B cell (primary cell): ENCODE measurements around the gene TCERG1L. TPM values are rescaled to one million over a fixed set of nuclear protein-coding genes. Genes with fewer than 3 reads are reported as not detected.

ENCODE experiments used
- ATAC-seq: fragments of 200-7000 bp; cut with Tn5 transposase; one replicate; pipeline ENCODE4 v1.10.0; 2021; ENCODE audit warnings: low read depth, mild to moderate bottlenecking, moderate number of reproducible peaks, moderate library complexity
- CTCF ChIA-PET: fragments of 350-600 bp; sonication (Branson Sonifier 250); formaldehyde crosslinking; loops from one replicate; lab custom pipeline; 2021; ENCODE audit warnings: antibody characterized with exemption, inconsistent platforms; lab: Charles Lee
- POLR2A ChIA-PET: fragments of 350-600 bp; sonication (Branson Sonifier 250); formaldehyde crosslinking; loops from one replicate; lab custom pipeline; 2021; ENCODE audit warnings: antibody characterized with exemption; lab: Charles Lee
- DNase-seq: peaks from one replicate; pipeline ENCODE4 v3.0.0; 2013
- H2AFZ ChIP-seq: 2 replicates; pipeline ENCODE4 v1.6.1; 2012; ENCODE audit warnings: mild to moderate bottlenecking, low read depth, low read length; ENCODE audit not compliant: insufficient read depth, poor library complexity, severe bottlenecking
- H3K27ac ChIP-seq, 2 donors: 1 replicate in 1 of 2; 2 replicates in 1 of 2; pipeline ENCODE4 v1.5.1; 2012 to 2013; ENCODE audit warnings: low read length in 2 of 2, mild to moderate bottlenecking in 2 of 2, moderate library complexity in 1 of 2
- H3K27me3 ChIP-seq, 4 experiments: fragments of 200-600 bp in 1 of 4; sonication (generic) in 1 of 4; replicated peaks in 1 of 4; 1 replicate in 2 of 4; 2 replicates in 2 of 4; pipeline versions ENCODE4 v1.6.1 to v1.7.0; 2013 to 2016; ENCODE audit warnings: low read length in 3 of 4, mild to moderate bottlenecking in 2 of 4, mixed read lengths in 1 of 4, moderate library complexity in 1 of 4; ENCODE audit not compliant: insufficient read depth in 4 of 4, control insufficient read depth in 3 of 4; ENCODE audit errors: control extremely low read depth in 1 of 4
- H3K36me3 ChIP-seq, 2 experiments: replicated peaks in 1 of 2; 1 replicate in 1 of 2; 2 replicates in 1 of 2; pipeline versions ENCODE4 v1.6.1 to v1.7.1; 2013; ENCODE audit warnings: low read length in 1 of 2; ENCODE audit not compliant: insufficient read depth in 2 of 2, control insufficient read depth in 1 of 2; ENCODE audit errors: control extremely low read depth in 1 of 2, extremely low read depth in 1 of 2
- H3K4me1 ChIP-seq, 2 donors: fragments of 200-600 bp in 1 of 2; sonication (generic) in 1 of 2; 1 replicate in 1 of 2; 2 replicates in 1 of 2; pipeline versions ENCODE4 v1.5.1 to v1.6.1; 2013 to 2017; ENCODE audit warnings: low read length in 2 of 2; ENCODE audit not compliant: control insufficient read depth in 2 of 2, insufficient read depth in 2 of 2
- H3K4me2 ChIP-seq: replicated peaks from 2 replicates; pipeline ENCODE3; 2012; ENCODE audit warnings: mild to moderate bottlenecking, low read depth, low read length; ENCODE audit not compliant: poor library complexity, severe bottlenecking
- H3K4me3 ChIP-seq, 5 experiments: fragments of 200-600 bp in 1 of 5; sonication (generic) in 1 of 5; 1 replicate in 3 of 5; 2 replicates in 2 of 5; pipeline versions ENCODE4 v1.5.1 to v1.7.0; 2011 to 2016; ENCODE audit warnings: low read length in 4 of 5, mild to moderate bottlenecking in 4 of 5, low read depth in 2 of 5, control low read depth in 1 of 5, moderate library complexity in 1 of 5; ENCODE audit not compliant: insufficient read depth in 1 of 5; ENCODE audit errors: control extremely low read depth in 1 of 5, extremely low read depth in 1 of 5
- H3K79me2 ChIP-seq: fragments of 200-600 bp; sonication (generic); one replicate; pipeline ENCODE4 v1.6.0; 2016; ENCODE audit warnings: low read length; ENCODE audit not compliant: control insufficient read depth, insufficient read depth
- H3K9ac ChIP-seq: fragments of 200-600 bp; sonication (generic); 2 replicates; pipeline ENCODE4 v1.6.1; 2017; ENCODE audit warnings: mild to moderate bottlenecking, low read length, moderate library complexity
- H3K9me3 ChIP-seq, 3 donors: one replicate each; pipeline versions ENCODE4 v1.6.1 to v1.7.1; 2013; ENCODE audit warnings: low read length in 2 of 3; ENCODE audit not compliant: control insufficient read depth in 2 of 3, insufficient read depth in 1 of 3; ENCODE audit errors: control extremely low read depth in 1 of 3
- H4K20me1 ChIP-seq: 2 replicates; pipeline ENCODE4 v1.6.0; 2012; ENCODE audit warnings: mild to moderate bottlenecking, low read length; ENCODE audit not compliant: insufficient read depth, control insufficient read depth, poor library complexity, severe bottlenecking
- H3K27ac Mint-ChIP-seq: one replicate; pipeline ENCODE4 v1.8.0; 2021; ENCODE audit warnings: mixed read lengths
- H3K27me3 Mint-ChIP-seq: one replicate; pipeline ENCODE4 v1.8.0; 2021; ENCODE audit warnings: mixed read lengths
- H3K4me1 Mint-ChIP-seq: one replicate; pipeline ENCODE4 v1.8.0; 2021; ENCODE audit warnings: mixed read lengths
- H3K4me3 Mint-ChIP-seq: one replicate; pipeline ENCODE4 v1.8.0; 2021; ENCODE audit warnings: mixed read lengths
- H3K9me3 Mint-ChIP-seq: one replicate; pipeline ENCODE4 v1.8.0; 2022; ENCODE audit warnings: mixed read lengths; ENCODE audit not compliant: insufficient read depth
- CTCF ChIP-seq: fragments of 200-600 bp; IDR thresholded peaks from one replicate; pipeline ENCODE4 v1.8.0; 2022; ENCODE audit warnings: antibody characterized with exemption, mild to moderate bottlenecking
- EZH2 ChIP-seq: IDR thresholded peaks from 2 replicates; pipeline ENCODE4 v1.6.1; 2012; ENCODE audit warnings: borderline replicate concordance, low read depth, mild to moderate bottlenecking, moderate library complexity, low read length; ENCODE audit not compliant: insufficient read depth, poor library complexity, severe bottlenecking
- WGBS: methylation state at CpG from one replicate; pipeline ENCODE4 v1.1.5; 2013; ENCODE audit warnings: missing lambda C conversion rate; ENCODE audit not compliant: insufficient coverage; 5-methylcytosine and 5-hydroxymethylcytosine counted together
- intact Hi-C: fragments of 100-400 bp; cut with micrococcal nuclease; formaldehyde crosslinking; loops from one replicate; pipeline ENCODE4 v1.10.0; 2022
- polyA plus RNA-seq: library from polyadenylated mRNA; depleted of rRNA; stranded (reverse); fragments of >200 nt; gene quantifications from 2 replicates; pipeline ENCODE4 v1.2.3, GENCODE V29; 2012
- total RNA-seq, 2 donors: library from RNA; stranded (reverse); fragments of 120-200 nt in 1 of 2; gene quantifications; 1 replicate in 1 of 2; 2 replicates in 1 of 2; pipeline versions ENCODE4 v1.2.3 to v1.2.4, GENCODE V29; 2013 to 2022

Gene TCERG1L
- total and polyA plus RNA-seq, 2 donors (not counting 1 experiment from before 2014, with no cell fraction given) = 0.10 TPM; not detected in 1

GRCh38 chr10:131247873-131248272 is 63.6 kb downstream of the TCERG1L start:
- Histone ChIP-seq H3K79me2 (no peaks in the 10 kb centered on the region), H3K27me3 (no peaks in the 10 kb centered on the region), H3K4me2 (no peak overlapping the region), H3K4me3 (no peak overlapping the region), H2AFZ (no peak overlapping the region), H3K9ac (no peak overlapping the region), H3K27ac (no peak overlapping the region), H3K36me3 (no peaks in the 10 kb centered on the region), H3K9me3 (peaks cover 0 to 19% (median 0%) of the 10 kb centered on the region in 3 donors), H3K4me1 (no peaks in the 10 kb centered on the region), H4K20me1 (no peaks in the 10 kb centered on the region)
- Mint-ChIP-seq H3K27ac (no peak overlapping the region), H3K27me3 (no peaks in the 10 kb centered on the region), H3K4me3 (no peak overlapping the region), H3K4me1 (no peaks in the 10 kb centered on the region), H3K9me3 (no peaks in the 10 kb centered on the region)
- CTCF ChIA-PET = no interaction called here
- TF ChIP-seq EZH2 (no peak), CTCF (no peak)
- ATAC-seq (no peak), DNase-seq (no peak)
- WGBS = 90% methylated on average over 6 of the region's 6 CpGs
- intact Hi-C loops = no loop called here
- POLR2A ChIA-PET = no interaction called here

GRCh38 chr10:131246775-131247174 is 64.7 kb downstream of the TCERG1L start:
- H3K4me3 ChIP-seq = no peak overlapping the region
- no peaks in the 10 kb centered on the region for H3K27me3 ChIP-seq
- no peaks in the 10 kb centered on the region for H3K4me1 ChIP-seq
- H3K4me2 ChIP-seq = no peak overlapping the region
- H3K27ac ChIP-seq = no peak overlapping the region
- Mint-ChIP-seq H3K4me1 (no peaks in the 10 kb centered on the region), H3K9me3 (no peaks in the 10 kb centered on the region), H3K27ac (no peak overlapping the region), H3K27me3 (no peaks in the 10 kb centered on the region), H3K4me3 (no peak overlapping the region)
- intact Hi-C loops = no loop called here
- H3K9me3 ChIP-seq = peaks cover 0 to 19% (median 0%) of the 10 kb centered on the region in 3 donors
- TF ChIP-seq EZH2 (no peak), CTCF (no peak)
- H4K20me1 ChIP-seq = no peaks in the 10 kb centered on the region
- H3K79me2 ChIP-seq = no peaks in the 10 kb centered on the region
- ChIA-PET CTCF (no interaction called here), POLR2A (no interaction called here)
- no peak for DNase-seq
- ATAC-seq = no peak
- no peak overlapping the region for H3K9ac ChIP-seq
- no peak overlapping the region for H2AFZ ChIP-seq
- WGBS = 98% methylated on average over 8 of the region's 17 CpGs
- no peaks in the 10 kb centered on the region for H3K36me3 ChIP-seq
